Stomach (tissue), 9 donors: ENCODE results near the gene PLXNB3. TPM values are rescaled to one million over a fixed set of nuclear protein-coding genes. Genes with fewer than 3 reads are reported as not detected.

Experiments
- DNase-seq, 2 donors: peaks; one replicate each; pipeline versions ENCODE4 v3.0.0 to v3.0.0-alpha.2; 2013 to 2019
- H3K27ac ChIP-seq, 5 donors: fragments of 200-600 bp in 4 of 5; sonication (generic) in 4 of 5; one replicate each; pipeline ENCODE4 v1.5.1; 2013 to 2019; ENCODE audit warnings: mild to moderate bottlenecking in 1 of 5, moderate library complexity in 1 of 5
- H3K27me3 ChIP-seq, 3 donors: fragments of 200-600 bp; sonication (generic); one replicate each; pipeline ENCODE4 v1.5.1; 2017 to 2019; ENCODE audit warnings: mixed run types in 1 of 3
- H3K36me3 ChIP-seq, 4 donors: fragments of 200-600 bp; sonication (generic); 1 replicate in 3 of 4; 2 replicates in 1 of 4; pipeline ENCODE4 v1.5.1; 2016 to 2019
- H3K4me1 ChIP-seq, 4 donors: fragments of 200-600 bp; sonication (generic); one replicate each; pipeline ENCODE4 v1.5.1; 2016 to 2019
- H3K4me3 ChIP-seq, 4 donors: fragments of 200-600 bp; sonication (generic) in 3 of 4; one replicate each; pipeline ENCODE4 v1.5.1; 2016 to 2019; ENCODE audit warnings: mild to moderate bottlenecking in 1 of 4
- H3K9me3 ChIP-seq, 4 donors: fragments of 200-600 bp; sonication (generic); one replicate each; pipeline ENCODE4 v1.5.1; 2016 to 2019
- CTCF ChIP-seq, 7 experiments: fragments of 450-650 bp in 4 of 7; fragments of 200-600 bp in 3 of 7; sonication (generic) in 3 of 7; IDR thresholded peaks; one replicate each; pipeline ENCODE4 v1.5.1; 2016 to 2019; ENCODE audit warnings: antibody characterized with exemption in 7 of 7, control low read depth in 2 of 7, mild to moderate bottlenecking in 1 of 7
- EP300 ChIP-seq: sonication (generic); formaldehyde crosslinking; IDR thresholded peaks from one replicate; pipeline ENCODE4 v1.6.1; 2017; ENCODE audit warnings: antibody characterized with exemption
- POLR2A ChIP-seq, 4 donors: fragments of 450-650 bp; IDR thresholded peaks; one replicate each; pipeline ENCODE4 v1.6.1; 2016; ENCODE audit warnings: antibody characterized with exemption in 4 of 4, control low read depth in 2 of 4, mild to moderate bottlenecking in 1 of 4, moderate library complexity in 1 of 4
- POLR2AphosphoS5 ChIP-seq, 3 donors: sonication (generic); formaldehyde crosslinking; IDR thresholded peaks; one replicate each; pipeline ENCODE4 v1.6.1; 2016; ENCODE audit warnings: antibody characterized with exemption in 3 of 3
- WGBS, 5 donors: extraction: QIAGEN DNeasy Blood & Tissue Kit in 3 of 5; methylation state at CpG; one replicate each; pipeline versions ENCODE4 v1.1.5 to v1.1.7; 2013 to 2018; 5-methylcytosine and 5-hydroxymethylcytosine counted together
- intact Hi-C: fragments of 100-400 bp; cut with DNase I; formaldehyde crosslinking; loops from one replicate; pipeline ENCODE4 v1.15.1; 2023; ENCODE audit warnings: low total_unique reads
- polyA plus RNA-seq, 3 donors: library from polyadenylated mRNA; stranded (reverse); fragments of 200-250 nt; gene quantifications; one replicate each; pipeline ENCODE4 v1.2.3, GENCODE V29; 2013
- total RNA-seq, 5 donors: library from RNA; depleted of rRNA; stranded (reverse); fragments of >200 nt; gene quantifications; one replicate each; pipeline versions ENCODE4 v1.1.0 to v1.2.3, GENCODE V29; 2014 to 2016
- donor health status: healthy with polysubstance abuse.
- donor health status: Bipolar disorder and iron deficiency.
- donor health status: healthy.

PLXNB3 gene
- total and polyA plus RNA-seq, 8 donors: 1.8 to 49.2 (median 8.9) TPM

GRCh38 chrX:153792368-153792767 lies 28.3 kb downstream of the PLXNB3 start:
- H3K36me3 ChIP-seq: peaks cover 9 to 47% (median 40%) of the 10 kb centered on the region in 4 donors
- 77 to 90% (median 81%) methylated on average over 3 to 6 of the region's 6 CpGs for WGBS, 5 donors
- peaks cover 18 to 50% (median 36%) of the 10 kb centered on the region in 4 donors for H3K4me1 ChIP-seq
- DNase-seq: no peak
- intact Hi-C loops: no loop called here
- peak overlapping the region in 1 of 4 donors; percentile 75 for H3K4me3 ChIP-seq
- peaks cover 0 to 35% (median 16%) of the 10 kb centered on the region in 4 donors for H3K9me3 ChIP-seq
- TF ChIP-seq CTCF (IDR thresholded peaks at IDR 0.05) (no peak), POLR2AphosphoS5 (IDR thresholded peaks at IDR 0.05) (no peak), EP300 (no peak), POLR2A (IDR thresholded peaks at IDR 0.05) (no peak)
- peak overlapping the region in 1 of 5 donors; percentile 92 for H3K27ac ChIP-seq
- no peaks in the 10 kb centered on the region for H3K27me3 ChIP-seq

- Histone ChIP-seq H3K4me3 (peak overlapping the region; percentile 62 to 75 (median 72)), H3K4me1 (peaks cover 18 to 50% (median 36%) of the 10 kb centered on the region in 4 donors), H3K9me3 (peaks cover 0 to 44% (median 19%) of the 10 kb centered on the region in 4 donors), H3K27ac (peak overlapping the region; percentile 92 to 96 (median 94)), H3K27me3 (no peaks in the 10 kb centered on the region), H3K36me3 (peaks cover 10 to 47% (median 40%) of the 10 kb centered on the region in 4 donors)
- WGBS, 5 donors: 8 to 51% (median 10%) methylated on average over 7 of the region's 7 CpGs
- no peak for DNase-seq
- intact Hi-C loops: no loop called here
- no peak for TF ChIP-seq EP300
- TF ChIP-seq POLR2A (IDR thresholded peaks at IDR 0.05): no peak
- TF ChIP-seq CTCF (IDR thresholded peaks at IDR 0.05): no peak
- TF ChIP-seq POLR2AphosphoS5 (IDR thresholded peaks at IDR 0.05): no peak
Observed at GRCh38 chrX:153793291-153793690, 29.2 kb downstream of the PLXNB3 start.

GRCh38 chrX:153794018-153794896 lies 30.2 kb downstream of the PLXNB3 start, which contains the start of the genes IDH3G and SSR4:
Gene IDH3G (minus strand): TSS chrX:153794375. CDS start chrX:153794326, 49 bp downstream.
Gene SSR4 (plus strand): TSS chrX:153794668. CDS start chrX:153794688, 20 bp downstream.
- no peak for TF ChIP-seq POLR2A (IDR thresholded peaks at IDR 0.05)
- peak; percentile 20 to 80 (median 61) for TF ChIP-seq POLR2AphosphoS5 (IDR thresholded peaks at IDR 0.05)
- TF ChIP-seq CTCF (IDR thresholded peaks at IDR 0.05): peak in 1 of 7 experiments; percentile 21
- no peak for TF ChIP-seq EP300
- peak; percentile 92 to 98 for DNase-seq
- Histone ChIP-seq H3K4me1 (peaks cover 18 to 50% (median 36%) of the 10 kb centered on the region in 4 donors), H3K9me3 (peaks cover 0 to 50% (median 19%) of the 10 kb centered on the region in 4 donors), H3K27me3 (no peaks in the 10 kb centered on the region), H3K4me3 (peak within 1 kb of the TSS; percentile 62 to 75 (median 72)), H3K36me3 (peaks cover 8 to 47% (median 40%) of the 10 kb centered on the region in 4 donors), H3K27ac (peak within 1 kb of the TSS; percentile 92 to 96 (median 94))
- 0 to 29% (median 8%) methylated on average over 10 to 89 of the region's 92 CpGs; no CpG with 5 or more reads in 1 of the 5 donors for WGBS, 5 donors
- intact Hi-C loops: no loop called here
